MV-4-11 (cell line): ENCODE measurements around the gene ESYT3.
"Not testable (repeated sequence)": the region's sequence is repeated elsewhere in the genome, so short reads cannot be mapped to it uniquely, and the experiment has no call there.

Experiments used
- DNase-seq: peaks from one replicate; lab custom pipeline; 2025; lab: John Stamatoyannopoulos, UW

ESYT3 gene

DNA sequence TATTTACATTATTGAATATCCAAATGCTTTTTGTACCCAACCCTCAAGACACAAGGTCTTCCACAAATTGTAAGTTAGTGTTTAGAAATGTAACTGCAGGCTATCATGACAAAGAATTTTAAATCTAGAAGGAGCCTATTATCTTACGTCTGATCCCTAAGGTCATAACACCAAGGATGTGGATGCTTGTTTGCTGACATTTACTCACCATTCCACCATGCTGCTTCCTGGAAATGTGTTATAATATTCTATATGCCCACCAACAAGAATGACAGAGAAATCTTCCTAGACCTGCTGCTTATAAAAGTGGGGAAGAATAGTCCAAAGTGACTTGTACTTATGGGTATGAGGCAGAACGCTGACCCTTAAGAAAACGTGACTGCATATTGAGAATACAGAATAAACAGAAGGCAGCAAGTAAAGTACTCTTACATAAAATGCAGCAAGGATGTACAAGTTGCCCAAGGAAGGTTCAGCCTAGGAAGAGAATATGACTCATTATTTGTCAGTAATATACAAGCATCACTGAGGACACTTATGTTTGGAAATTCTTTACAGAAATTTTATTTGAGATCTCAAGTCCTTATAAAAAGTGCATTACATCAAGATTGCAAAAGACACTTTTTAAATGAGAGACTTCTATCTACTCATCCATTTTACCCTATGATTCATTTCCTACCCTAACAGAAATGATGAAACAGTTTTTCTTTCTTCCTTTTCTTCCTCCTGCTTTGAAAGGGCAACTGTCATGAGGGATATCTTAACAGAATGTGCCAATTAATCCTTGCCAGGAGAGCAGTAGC, 59.6 kb downstream of the ESYT3 start:
- DNase-seq = peak; percentile 93

DNA sequence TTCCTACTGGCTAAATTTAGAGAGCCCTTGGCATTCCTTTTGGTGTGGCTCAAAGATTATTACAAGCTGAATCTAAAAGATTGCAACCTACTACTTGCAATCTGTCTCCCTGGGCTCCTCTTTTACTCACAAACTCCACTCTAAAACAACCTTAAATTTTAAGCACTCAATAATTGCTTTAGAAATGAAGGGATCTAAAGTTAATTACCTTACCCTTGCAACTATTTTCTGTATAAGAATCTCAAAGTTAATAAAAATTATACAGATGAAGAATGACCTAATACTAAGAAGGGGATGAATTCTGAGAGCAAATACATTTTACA, 60.2 kb downstream of the ESYT3 start:
- DNase-seq = no peak

- not testable (repeated sequence) for DNase-seq
These were observed 61.2 kb downstream of the ESYT3 start for GRCh38 chr3:138495638-138496037.

- no peak for DNase-seq
These were observed 62.0 kb downstream of the ESYT3 start for GRCh38 chr3:138496436-138496835.

GRCh38 chr3:138497021-138497420, 62.6 kb downstream of the ESYT3 start:
- DNase-seq = no peak

DNA sequence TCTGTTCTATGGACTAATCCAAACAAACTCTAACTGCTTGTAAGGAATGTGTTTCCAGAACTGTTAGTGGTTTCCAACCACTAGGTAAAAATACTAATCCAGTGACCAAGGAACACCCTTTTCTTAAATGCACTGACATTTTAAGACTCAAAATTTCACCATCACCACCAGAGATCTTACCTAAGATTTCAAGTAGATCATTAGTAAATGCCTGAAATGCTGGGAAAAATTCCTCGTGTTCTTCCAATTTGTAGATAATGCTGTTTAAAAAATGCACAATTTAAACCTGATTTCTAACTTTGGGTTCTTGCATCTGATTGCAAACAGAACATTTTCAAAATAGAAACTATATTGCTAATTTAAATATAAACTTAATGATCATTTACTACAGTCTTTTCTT, 63.4 kb downstream of the ESYT3 start:
- DNase-seq = peak; percentile 11

DNA sequence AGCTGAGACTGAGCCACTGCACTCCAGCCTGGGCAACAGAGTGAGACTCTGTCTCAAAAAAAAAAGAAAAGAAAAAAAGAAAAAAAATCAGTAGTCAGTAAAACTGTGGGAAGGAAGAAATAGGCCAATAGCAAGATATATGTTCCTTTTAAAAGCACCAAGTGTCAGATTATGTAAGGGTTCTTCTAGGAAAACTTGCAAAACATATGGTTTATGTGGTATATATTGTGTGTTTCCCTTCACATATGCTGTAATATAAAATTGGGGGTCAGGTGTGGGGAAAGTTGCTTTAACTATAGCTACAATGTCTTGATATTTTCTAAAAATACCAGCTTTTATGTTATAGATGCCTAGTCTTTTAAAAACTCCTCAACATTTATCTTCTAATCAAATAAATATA, 64.6 kb downstream of the ESYT3 start:
- DNase-seq = peak; percentile 57

- no peak for DNase-seq
These were observed 73.1 kb downstream of the ESYT3 start for GRCh38 chr3:138507524-138507923.

- DNase-seq = no peak
These were observed 75.2 kb downstream of the ESYT3 start for GRCh38 chr3:138509586-138509985.

DNA sequence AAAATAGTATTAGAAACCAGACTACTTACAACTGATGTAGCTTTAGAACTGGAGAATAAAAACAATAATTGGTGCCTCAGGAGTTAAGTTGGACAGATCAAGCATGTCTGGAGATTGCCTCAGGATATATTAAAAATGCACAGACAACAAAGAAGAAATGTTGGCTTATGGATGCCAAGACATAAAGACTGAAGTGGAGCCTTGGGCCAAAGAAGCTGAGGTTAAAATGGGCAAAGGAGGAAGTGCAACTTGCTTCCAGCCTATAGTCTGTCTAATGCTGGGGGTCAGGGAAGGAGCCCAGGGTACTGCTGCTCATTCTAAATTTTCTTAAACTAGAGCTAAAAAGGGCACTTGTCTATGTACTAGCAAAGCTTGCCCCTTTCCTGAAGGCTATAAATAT, 77.5 kb downstream of the ESYT3 start:
- DNase-seq = peak; percentile 78

DNA sequence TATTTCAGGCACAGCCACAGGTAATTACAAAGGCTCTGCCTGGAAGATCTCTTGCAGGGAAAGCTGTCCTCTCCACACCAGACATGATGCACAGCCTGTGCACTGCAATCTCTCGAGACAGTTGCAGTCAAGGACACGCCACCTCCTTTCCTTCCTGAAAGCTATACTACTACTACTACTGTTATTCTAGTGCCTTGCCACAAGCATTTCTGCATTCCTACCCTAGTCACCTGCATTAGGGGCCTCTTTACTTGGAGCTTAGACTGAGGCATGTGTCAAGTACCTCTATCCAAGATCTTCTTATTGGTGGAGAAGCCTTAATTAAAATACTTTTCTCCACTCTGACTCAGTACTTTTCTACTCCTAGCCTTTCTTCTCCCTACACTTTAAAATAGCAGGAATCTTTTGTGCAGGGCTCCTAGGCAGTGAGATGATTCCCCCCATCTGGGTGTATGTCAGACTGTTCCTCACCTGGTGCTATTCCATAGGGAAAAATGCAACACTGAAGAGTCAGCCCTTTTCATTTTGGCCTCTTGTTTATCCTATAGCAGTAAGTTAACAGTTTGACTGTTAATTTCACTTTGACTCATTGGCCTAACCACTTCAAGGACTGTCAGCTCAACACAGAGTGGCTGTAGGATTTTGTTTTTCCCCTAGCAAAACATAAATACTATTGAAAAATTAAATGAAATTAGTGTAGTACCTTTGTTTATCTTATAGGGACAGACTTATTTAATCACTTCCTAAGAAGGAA, 78.9 kb downstream of the ESYT3 start:
- DNase-seq = no peak

DNA sequence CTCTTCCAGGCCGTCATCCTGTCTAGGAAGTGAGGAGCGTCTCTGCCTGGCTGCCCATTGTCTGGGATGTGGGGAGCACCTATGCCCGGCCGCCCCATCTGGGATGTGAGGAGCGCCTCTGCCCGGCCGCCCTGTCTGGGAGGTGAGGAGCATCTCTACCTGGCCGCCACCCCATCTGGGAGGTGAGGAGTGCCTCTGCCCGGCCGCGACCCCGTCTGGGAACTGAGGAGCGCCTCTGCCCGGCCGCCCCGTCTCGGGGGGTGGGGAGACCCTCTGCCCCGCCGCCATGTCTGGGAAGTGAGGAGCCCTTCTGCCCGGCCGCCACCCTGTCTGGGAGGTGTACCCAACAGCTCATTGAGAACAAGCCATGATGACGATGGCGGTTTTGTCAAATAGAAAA, 87.0 kb downstream of the ESYT3 start:
- DNase-seq = not testable (repeated sequence)
